Measurements from ENCODE around the gene ST8SIA4.

GRCh38 chr5:100867039-100867562 lies 36.0 kb downstream of the ST8SIA4 start:
- TF ChIP-seq CTCF (IDR thresholded peaks at IDR 0.05): no peak
- TF ChIP-seq EP300 (IDR thresholded peaks at IDR 0.05): no peak
- no peak for TF ChIP-seq POLR2AphosphoS5 (IDR thresholded peaks at IDR 0.05)
- TF ChIP-seq POLR2A (IDR thresholded peaks at IDR 0.05): no peak

Measured in upper lobe of left lung (tissue), 4 donors.